ENCODE results near the gene SDK2. TPM values are rescaled to one million over a fixed set of nuclear protein-coding genes. Genes with fewer than 3 reads are reported as not detected.

SDK2 gene
- total RNA-seq, 2 experiments from 2014 or later = 10.5 to 11.9 TPM

GRCh38 chr17:73285916-73286862 lies 358.1 kb downstream of the SDK2 start:
- Mint-ChIP-seq H3K36me3 (ENCODE audit: low read depth) (no peaks in the 10 kb centered on the region), H3K4me1 (peaks cover 15% of the 10 kb centered on the region), H3K27me3 (no peaks in the 10 kb centered on the region), H3K4me3 (no peak overlapping the region), H3K9me3 (no peaks in the 10 kb centered on the region), H3K27ac (no peak overlapping the region)
- ChIA-PET POLR2A (no interaction called here), CTCF (no interaction called here)
- no peak for DNase-seq

- Mint-ChIP-seq H3K4me1 (peaks cover 10% of the 10 kb centered on the region), H3K9me3 (no peaks in the 10 kb centered on the region), H3K36me3 (ENCODE audit: low read depth) (no peaks in the 10 kb centered on the region), H3K4me3 (no peak overlapping the region), H3K27me3 (no peaks in the 10 kb centered on the region), H3K27ac (no peak overlapping the region)
- POLR2A ChIA-PET = no interaction called here
- no peak for DNase-seq
- CTCF ChIA-PET = no interaction called here
Measured at GRCh38 chr17:73285603-73285908, 358.7 kb downstream of the SDK2 start.

- POLR2A ChIA-PET = no interaction called here
- Mint-ChIP-seq H3K4me3 (no peak overlapping the region), H3K27me3 (no peaks in the 10 kb centered on the region), H3K27ac (no peak overlapping the region), H3K4me1 (peaks cover 7% of the 10 kb centered on the region), H3K36me3 (ENCODE audit: low read depth) (no peaks in the 10 kb centered on the region), H3K9me3 (no peaks in the 10 kb centered on the region)
- CTCF ChIA-PET = interaction anchor here (0.6 to 0.7 kb wide), 2 partner anchors 19 to 120 kb away, joined by 3 read pairs; no protein-coding TSS in a partner anchor
- no peak for DNase-seq
Measured at GRCh38 chr17:73284906-73285602, 359.2 kb downstream of the SDK2 start.
